Activated naive CD8-positive, alpha-beta T cell treated with anti-CD3 and anti-CD28 coated beads, Interleukin-2, amount 50 U/mL, for 16 hours (primary cell): Measurements from ENCODE around the gene KCNMA1.
"Not testable (repeated sequence)": the region's sequence is repeated elsewhere in the genome, so short reads cannot be mapped to it uniquely, and the experiment has no call there.

Experiments used
- DNase-seq: peaks from one replicate; pipeline ENCODE4 v3.0.0-alpha.2; 2020; ENCODE audit warnings: low read depth, low spot score

The KCNMA1 gene

DNA sequence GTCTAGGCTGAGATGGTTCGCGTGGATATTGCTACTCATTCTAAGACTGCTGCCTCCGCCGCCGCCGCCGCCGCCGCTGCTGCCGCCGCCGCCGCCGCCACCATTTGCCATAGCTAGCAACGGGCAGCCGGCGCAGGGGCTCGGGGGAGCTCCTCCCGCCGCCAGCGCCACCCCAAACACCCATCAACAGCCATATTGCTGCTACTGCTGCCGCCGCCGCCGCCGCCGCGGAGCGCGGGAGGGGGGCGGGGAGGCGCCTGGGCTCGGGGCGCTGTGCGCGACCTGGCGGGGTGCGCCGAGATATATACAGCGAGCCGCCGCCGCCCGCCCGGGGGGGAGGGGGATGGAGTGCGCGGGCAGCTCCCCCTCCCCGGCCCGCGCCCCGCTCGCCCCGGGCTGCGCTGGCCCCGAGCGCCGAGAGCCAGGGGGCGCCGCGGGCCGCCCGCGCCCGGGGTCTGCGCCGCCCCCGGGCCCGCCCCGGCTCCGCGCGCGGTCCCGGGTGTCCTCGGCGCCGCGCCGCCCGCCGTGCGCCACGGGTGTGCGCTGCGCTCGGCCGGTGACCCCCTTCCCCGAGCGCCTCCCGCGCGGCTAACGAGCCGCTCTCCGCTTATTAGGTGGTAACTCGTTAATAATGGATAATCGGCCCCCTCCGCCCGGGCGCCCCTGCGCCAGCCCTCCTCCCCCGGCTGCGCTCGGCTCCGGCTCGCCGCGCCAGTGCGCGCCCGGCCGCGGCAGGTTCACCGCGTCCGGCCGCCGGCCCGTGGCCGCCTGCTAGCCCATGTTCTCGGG lies at the start of gene KCNMA1:
KCNMA1 (minus strand) TSS at position 277 of the 789 bp plus-strand sequence.
- DNase-seq, result no peak

- no peak for DNase-seq
Measured at GRCh38 chr10:77686650-77687417, 49.2 kb upstream of the KCNMA1 start.

GRCh38 chr10:77686096-77686495 lies 48.5 kb upstream of the KCNMA1 start:
- DNase-seq, result no peak

DNA sequence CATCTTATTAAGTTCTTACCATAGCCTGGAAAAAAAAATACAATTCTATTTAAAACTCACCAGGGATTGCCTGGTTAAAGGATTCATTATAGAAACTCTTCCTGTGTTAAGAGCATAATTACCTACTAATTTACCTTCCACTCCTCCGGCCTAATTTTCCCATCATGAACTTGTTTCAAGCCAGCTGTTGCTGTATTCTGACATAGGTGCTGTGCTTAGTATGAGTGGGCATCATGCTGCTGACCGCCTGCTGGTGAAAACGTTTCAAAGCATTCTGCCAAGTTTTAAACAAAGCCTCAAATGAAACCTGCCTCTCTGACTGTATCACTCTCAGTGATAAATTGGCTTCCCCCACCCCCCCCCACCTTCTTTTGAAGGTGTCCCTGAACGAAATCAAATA lies 47.8 kb upstream of the KCNMA1 start:
- DNase-seq, result no peak

DNA sequence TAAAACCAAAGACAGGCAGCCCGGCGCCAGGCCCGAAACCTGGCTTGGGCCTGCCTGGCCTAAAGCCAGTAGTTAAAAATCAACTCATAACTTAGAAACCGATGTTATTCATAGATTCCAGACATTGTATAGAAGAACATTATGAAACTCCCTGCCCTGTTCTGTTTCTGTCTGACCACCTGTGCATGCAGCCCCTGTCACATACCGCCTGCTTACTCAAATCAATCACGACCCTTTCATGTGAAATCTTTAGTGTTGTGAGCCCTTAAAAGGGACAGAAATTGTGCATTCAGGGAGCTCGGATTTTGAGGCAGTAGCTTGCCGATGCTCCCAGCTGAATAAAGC lies 45.5 kb upstream of the KCNMA1 start:
- DNase-seq, result not testable (repeated sequence)

DNA sequence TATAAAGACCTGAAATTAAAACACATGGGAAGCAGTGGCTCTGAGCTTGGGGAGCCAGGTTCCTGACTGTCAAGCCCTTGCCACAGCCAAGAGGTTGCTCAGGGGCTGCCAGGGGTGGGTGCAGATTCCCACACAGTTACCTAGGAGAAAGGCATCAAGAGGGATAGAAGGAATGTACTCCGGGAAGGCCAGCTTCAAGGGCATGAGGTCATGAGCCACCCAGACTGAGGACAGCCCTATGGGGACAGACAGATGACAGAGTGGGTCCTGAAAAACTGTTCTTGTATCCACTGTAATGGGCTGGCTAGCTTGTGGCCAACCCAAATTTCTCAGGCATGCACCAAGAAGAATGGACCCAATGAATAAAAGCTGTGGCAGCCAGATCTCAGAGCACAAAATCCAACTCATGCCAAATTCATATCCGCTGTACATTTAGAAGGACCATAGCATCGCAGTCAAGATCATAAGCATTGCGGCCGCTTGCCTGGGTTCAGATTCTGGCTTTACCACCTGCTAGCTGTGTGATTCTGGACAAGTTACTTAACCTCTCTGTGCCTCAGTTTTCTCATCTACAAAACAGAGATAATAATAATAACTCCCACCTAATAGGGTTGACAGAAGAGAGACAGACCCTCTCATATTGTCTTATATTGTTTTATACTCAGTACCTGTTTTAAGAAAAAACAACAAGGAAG lies 44.9 kb upstream of the KCNMA1 start:
- no peak for DNase-seq

GRCh38 chr10:77681839-77682238 lies 44.2 kb upstream of the KCNMA1 start:
- DNase-seq, result no peak

- DNase-seq, result no peak
Measured at GRCh38 chr10:77680811-77681210, 43.2 kb upstream of the KCNMA1 start.

DNA sequence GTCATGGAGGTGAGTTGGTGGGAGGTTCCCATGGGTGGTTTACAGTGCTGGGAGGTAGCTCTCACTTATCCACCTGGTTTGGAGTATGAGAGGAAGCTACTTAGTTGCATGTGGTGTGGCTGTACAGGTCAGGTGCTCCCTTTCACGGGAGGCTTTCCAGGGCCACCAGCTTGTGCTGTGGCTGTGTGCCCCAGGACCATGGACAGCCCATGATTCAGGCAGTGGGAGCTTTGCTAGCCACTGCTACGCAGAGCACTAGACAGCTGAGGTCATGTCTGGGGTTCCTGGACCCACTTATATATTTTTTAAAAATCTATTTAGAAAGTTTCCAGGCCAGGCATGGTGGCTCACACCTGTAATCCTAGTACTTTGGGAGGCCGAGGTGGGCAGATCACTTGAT lies 42.5 kb upstream of the KCNMA1 start:
- no peak for DNase-seq

- DNase-seq, result no peak
Measured at GRCh38 chr10:77679217-77679616, 41.6 kb upstream of the KCNMA1 start.

DNA sequence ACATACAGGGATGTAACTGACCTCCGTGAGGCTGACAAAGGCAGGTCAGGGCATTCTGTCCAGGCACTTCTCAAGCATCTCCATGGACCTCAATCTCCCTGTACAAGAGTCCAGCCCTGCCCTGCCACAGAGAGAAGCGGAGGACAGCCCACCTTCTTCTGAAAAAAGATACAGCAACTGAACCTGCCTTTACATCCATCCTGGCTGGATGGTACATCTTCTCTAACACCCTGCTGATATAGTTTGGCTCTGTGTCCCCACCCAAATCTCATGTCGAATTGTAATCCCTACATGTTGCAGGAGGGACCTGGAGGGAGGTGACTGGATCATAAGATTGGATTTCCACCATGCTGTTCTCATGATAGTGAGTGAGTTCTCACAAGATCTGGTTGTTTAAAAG lies 40.5 kb upstream of the KCNMA1 start:
- no peak for DNase-seq

GRCh38 chr10:77675347-77675746 lies 37.7 kb upstream of the KCNMA1 start:
- DNase-seq, result no peak

DNA sequence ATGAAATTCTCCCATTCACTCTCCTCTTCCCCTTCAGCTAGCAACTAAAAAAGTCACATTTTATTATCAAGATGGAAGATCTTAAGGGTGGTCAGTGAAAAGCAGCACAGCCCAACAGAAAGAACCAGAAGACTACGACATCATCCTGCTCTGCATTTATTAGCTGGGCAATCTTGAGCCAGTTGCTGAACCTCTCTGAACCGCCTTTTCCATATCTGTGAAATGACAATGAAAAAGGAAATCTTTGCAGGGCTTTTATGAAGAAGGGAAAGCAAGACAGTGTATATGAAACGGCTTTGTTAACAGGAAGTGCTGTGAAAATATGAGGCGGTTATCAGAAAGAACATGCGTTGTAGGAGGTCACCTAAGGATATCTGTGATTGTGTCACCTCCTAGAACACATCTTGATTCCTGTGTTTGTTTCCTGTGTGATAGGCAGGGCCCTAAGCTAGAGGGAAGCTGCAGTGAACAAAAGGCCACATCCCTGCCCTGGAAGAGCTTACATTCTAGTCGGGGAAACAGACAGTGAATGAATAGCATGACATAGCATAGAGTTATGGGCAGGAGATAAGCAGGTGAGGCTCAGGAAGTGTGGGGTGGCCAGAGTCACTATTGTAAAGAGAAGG lies 36.0 kb upstream of the KCNMA1 start:
- no peak for DNase-seq

GRCh38 chr10:77673101-77673500 lies 35.5 kb upstream of the KCNMA1 start:
- no peak for DNase-seq

- no peak for DNase-seq
Measured at GRCh38 chr10:77671594-77672252, 34.1 kb upstream of the KCNMA1 start.

GRCh38 chr10:77670817-77671443 lies 33.3 kb upstream of the KCNMA1 start:
- DNase-seq, result no peak

DNA sequence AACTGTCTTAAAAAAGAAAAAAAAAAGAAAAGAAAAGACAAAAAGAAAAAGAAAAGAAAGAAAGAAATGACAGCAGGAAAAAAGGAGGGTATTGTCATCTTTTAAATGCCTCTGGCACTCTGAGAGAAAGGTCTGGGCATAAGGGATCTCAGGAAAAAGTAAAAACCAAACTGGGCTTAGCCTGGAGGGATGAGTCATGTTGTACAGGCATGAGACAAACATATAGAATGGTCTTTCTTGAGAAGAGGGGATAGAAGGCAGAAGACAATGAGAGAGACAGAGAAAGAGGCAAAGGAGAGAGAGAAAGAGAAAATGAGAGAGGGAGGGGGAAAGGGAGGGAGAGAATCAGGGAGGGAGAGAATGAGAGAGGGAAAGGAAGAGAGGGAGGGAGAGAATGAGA lies 32.3 kb upstream of the KCNMA1 start:
- no peak for DNase-seq

DNA sequence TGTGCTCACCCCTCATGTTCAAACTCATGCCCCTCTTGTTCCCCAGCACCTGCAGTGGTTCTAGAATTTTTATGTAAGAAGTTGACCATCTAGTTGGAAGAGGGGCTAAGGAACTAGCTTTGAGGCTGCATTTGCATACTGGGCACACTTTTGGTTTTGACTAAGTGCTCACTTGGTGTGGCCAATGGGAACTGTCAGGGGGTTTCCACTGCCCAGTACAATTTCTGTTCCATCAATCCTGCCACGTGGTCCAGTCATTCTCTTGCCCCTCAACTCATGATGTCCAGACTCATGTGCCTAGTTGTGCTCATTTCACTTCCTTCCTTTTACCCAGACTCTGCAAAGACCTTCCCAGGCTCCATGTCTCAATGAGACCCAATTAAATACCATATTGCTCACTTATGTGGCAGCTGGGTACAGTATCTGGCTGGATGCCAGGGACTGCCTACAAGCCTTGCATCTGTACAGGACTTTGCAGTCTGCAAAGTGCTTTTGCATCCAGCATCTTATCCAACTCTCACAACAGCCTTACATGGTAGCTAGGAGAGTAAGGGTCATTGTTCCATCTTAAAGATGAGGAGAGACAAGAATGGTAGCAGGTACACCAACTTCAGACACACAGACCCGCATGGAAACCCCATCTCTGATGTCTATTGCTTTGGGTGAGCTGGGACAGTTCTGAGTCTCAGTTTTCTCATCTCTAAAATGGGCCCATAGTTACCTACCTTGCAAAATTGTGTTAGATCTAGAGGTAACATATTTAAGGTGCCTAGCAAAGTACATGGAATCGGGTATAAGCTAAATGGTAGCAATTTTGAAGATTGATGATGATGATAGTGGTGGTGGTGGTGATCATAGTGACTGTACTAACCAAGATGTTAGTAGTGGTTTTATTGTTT lies 30.1 kb upstream of the KCNMA1 start:
- no peak for DNase-seq

GRCh38 chr10:77666821-77667220 lies 29.2 kb upstream of the KCNMA1 start:
- DNase-seq, result no peak

- no peak for DNase-seq
Measured at GRCh38 chr10:77664696-77665095, 27.1 kb upstream of the KCNMA1 start.
